NCI-H2107 (cell line): Measurements from ENCODE around the gene GABPB1.

Experiments
- DNase-seq: peaks from one replicate; lab custom pipeline; 2025; lab: John Stamatoyannopoulos, UW

GABPB1 gene

GRCh38 chr15:50344006-50344464, 11.0 kb downstream of the GABPB1 start:
- DNase-seq = no peak

DNA sequence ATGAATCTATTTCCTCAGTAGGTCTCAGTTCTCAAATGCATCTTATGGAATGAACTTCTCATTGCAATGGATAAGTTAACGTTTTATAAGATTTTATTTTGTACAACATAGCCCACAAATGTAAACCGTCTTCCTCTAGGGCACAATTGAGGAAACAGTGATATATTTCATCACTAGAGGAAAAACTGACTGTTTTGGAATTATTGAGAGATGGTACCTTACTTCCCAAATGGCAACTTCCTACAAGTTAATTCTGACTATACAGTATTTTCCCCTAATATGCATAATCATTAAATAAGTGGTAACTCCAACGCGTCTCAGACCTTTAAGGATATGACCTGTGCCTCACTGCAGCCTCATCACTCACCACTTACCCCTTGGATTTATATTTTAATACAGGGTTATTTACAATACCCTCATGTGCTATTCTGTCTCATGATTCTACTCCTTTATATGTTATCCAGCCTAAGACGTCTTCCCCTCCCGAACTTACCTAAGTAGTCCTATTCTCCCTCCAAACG, 13.3 kb downstream of the GABPB1 start:
- no peak for DNase-seq

DNA sequence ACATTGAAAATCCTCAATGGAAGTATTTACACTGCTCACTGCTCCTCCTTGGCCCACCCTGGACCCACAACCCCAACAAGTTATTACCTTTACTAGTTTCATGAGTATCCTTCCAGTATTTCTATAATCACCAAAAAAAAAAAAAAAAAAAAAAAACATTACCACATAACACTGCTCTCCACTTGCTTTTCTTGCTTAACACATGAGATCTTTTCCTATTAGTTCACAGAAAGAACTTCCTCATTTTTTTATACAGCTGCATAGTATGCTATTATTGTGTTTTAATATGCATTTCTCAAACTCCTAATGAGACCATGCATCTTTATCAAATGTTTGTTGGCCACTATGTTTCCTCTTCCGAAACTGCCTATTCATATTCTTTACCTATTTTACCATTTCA, 14.6 kb downstream of the GABPB1 start:
- no peak for DNase-seq

GRCh38 chr15:50339717-50340116, 15.3 kb downstream of the GABPB1 start:
- no peak for DNase-seq

GRCh38 chr15:50335251-50335650, 19.7 kb downstream of the GABPB1 start:
- DNase-seq = no peak

DNA sequence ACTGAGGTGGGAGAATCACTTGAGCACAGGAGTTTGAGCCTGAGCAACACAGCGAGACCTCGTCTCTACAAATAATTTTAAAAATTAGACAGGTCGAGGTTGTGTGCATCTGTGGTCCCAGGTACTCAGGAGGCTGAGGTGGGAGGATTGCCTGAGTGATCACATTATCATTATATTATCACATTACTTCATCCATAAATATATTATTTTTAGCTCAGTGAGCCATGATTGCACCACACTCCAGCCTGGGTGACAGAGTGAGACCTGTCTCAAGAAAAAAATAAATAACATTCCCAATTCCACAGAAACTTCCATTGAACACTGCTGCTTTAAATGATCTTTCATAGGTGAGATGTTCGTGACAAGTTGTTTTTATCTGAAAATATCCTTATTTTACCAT, 21.8 kb downstream of the GABPB1 start:
- no peak for DNase-seq

DNA sequence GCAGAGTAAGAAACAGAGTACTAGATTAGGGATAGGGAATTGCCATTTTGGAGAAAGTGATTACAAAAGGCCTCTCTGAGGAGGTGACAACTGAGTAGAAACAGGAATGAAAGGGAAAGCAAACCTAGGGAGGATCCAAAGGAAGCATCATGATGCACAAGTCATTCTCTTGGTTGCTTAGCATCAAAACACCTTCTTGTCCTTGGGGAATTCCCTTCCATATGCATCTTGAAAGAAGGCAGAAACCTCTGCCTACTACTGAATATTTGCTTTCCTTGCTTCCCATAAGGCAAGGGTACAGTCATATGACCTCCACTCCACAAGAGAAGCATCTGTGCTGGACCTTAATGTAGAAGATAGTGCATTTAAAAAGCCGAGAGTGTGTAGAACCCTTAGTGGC, 24.1 kb downstream of the GABPB1 start:
- no peak for DNase-seq

GRCh38 chr15:50328116-50328515, 26.9 kb downstream of the GABPB1 start:
- DNase-seq = no peak

DNA sequence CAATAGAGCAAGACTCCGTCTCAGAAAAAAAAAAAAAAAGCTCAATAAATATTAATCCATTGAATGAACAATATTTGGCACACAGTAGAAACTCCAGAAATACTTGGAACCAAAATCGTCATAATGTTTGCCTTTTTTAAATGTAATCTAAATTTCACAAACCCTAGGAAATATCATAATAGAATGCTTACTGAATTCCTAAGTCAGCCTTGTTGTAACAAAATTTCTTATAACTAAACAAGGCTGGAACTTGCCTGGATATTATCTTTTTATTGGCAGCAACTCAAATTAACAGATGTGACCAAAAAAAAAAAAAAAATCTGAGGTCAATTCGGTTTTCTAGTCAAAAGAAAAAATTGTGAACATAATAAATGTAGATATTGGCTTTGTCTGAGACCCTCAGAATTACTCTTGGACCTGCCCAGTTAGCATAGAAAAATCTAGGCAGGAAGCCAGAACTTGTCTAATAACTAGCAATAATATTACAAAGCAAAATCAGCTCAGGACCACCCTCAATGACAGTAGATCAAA, 33.3 kb downstream of the GABPB1 start:
- DNase-seq = no peak

DNA sequence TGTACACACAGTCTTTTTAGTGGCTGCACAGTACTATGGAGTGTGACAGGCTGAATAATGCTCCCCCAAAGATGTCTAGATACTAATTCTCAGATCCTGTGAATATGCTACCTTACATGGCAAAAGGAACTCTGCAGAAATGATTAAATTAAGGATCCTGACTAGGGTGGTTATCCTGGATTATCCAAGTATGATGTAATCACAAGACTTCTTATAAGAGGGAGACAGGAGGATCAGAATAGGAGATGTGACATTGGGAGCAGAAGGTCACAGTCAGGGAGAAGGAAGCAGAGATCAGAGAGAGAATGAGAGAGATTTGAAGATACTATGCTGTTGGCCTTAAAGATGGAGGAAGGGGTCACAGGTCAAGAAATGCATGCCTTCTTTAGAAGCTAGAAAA, 34.5 kb downstream of the GABPB1 start:
- no peak for DNase-seq

DNA sequence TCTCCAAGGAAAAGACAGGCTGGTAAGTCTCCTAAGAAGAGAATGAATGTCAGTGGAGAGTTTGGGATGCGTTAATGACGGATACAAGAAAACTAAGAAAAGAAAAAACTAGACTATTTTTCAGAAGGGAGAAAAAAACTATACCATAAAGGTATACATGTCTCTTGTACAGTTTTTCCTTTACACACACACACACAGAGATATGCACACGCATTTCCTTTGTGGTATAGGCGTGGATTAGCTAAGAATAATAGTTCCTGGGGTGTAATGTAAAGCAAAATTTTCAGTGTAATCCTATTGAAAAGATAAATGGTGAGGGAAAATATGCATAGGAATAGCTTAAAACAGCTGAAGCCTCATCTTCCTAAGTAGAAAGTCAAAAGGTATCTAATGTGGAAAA, 36.3 kb downstream of the GABPB1 start:
- DNase-seq = no peak

GRCh38 chr15:50315814-50316630, 39.0 kb downstream of the GABPB1 start:
- DNase-seq = no peak

- DNase-seq = no peak
Measured at GRCh38 chr15:50312636-50313035, 42.4 kb downstream of the GABPB1 start.

DNA sequence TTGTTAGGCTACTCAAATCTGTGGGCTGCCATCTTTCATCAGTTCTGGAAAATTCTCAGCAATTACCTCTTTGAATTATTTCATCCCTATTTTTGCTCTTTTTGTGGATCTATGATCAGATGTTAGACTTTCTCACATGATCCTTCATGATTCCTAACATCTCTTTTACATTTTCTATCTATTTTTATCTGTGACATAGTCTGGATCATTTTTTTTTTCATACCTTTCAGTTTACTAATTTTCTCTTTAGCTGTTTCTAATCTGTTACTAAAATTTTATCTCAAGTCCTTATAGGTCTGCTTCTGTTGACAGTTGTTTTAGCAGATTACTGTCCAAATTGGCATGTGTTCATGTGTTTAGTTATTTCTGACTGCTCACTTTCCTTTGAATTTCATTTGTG, 47.2 kb downstream of the GABPB1 start:
- DNase-seq = no peak

DNA sequence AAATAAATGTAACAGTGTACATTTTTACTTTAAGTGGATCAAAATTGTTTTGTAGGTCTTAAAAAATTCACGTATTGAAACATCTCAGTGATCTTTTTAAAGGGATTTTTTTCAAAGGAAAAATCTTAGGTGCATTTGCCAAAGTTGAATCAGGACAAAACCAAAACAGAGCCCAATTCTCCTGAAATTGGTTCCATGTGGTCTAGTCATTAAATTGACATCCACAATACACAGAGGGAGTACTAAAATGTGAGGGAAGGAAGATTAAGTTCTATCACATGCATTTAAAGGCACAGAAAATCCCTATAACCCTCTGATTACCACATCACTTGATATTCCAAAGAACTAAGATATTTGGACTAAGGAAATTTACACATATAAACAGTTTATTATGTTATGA, 50.2 kb downstream of the GABPB1 start:
- DNase-seq = no peak

GRCh38 chr15:50302581-50302980, 52.4 kb downstream of the GABPB1 start:
- no peak for DNase-seq

DNA sequence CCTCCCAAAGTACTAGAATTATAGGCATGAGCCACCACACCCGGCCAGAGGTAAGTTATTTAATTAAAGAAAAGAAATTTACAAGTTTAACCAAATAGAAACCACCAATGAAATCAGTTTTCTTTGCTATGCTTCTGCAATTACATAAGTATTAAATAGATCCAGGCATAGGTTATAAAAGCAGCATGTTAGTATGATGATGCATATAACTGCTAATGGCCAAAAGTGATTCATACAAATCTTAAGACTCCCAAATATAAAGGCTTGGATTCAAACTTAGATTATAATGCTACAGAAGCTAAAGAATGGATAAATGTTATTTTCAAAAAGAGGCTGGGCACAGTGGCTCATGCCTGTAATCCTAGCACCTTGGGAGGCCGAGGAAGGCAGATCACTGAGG, 56.7 kb downstream of the GABPB1 start:
- DNase-seq = no peak

DNA sequence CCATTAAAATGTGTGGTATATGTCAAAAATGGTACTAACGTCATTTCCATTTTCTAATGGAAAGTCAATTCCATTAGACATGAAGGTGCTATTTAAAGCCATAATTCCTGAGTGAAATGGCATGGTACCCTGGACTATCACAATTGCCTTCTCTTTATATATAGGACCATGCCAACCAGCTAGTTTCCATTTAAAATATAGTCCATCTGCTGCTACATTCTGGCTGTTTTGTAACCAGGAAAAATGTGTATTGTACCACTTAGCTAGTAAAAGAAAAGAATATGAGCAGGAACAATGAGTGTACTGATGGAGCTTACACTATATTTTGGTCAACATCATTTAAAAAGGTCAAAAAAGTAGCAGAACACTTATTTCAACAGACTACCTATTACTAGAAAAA, 59.0 kb downstream of the GABPB1 start:
- DNase-seq = no peak

DNA sequence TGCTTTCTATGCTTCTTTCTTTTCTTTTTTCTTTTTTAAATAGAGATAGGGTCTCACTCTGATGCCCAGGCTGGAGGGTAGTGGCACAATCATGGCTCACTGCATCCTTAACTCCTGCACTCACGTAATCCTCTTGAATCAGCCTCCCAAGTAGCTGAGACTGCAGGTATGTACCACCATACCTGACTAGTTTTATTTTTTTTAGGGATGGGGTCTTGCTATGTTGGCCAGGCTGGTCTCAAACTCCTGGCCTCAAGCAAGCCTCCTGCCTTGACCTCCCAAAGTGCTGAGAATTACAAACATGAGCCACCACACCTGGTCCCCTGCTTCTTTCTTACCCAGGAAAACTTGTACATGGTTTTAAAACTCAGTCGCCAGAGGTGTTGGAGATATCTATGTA, 65.2 kb downstream of the GABPB1 start:
- no peak for DNase-seq

DNA sequence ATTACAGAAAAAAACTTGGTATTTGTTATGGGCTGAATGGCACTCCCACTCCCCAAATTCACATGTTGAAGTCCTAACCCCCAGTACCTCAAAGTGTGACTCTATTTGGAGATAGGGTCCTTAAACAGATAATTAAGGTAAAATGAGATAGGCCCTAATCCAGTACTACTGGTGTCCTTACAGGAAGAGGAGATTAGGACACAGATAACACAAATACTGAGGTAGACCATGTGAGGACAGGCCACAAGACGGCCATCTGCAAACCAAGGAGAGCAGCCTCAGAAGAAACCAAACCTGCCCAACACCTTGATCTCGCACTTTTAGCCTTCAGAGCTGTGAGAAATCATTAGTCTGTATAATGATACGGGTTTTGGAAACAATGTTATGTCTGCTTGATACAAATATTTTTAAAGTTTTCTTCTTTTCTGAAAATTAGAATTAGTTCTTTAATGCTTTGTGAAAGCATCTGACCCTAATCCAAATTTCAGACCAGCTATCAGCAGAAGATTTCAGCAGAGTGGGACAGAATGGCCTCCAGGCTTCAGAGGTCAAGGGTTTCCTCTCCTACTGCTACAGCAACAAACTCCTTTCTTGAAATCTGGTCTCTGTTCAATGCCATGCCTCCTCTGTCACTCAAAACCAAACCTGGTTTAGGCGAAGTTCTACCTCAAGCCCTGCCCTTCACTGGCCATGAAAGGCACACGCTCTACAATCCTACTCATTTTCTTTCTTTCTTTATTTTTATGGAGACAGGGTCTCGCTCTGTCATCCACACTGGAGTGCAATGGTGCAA, 67.5 kb downstream of the GABPB1 start:
- DNase-seq = no peak

DNA sequence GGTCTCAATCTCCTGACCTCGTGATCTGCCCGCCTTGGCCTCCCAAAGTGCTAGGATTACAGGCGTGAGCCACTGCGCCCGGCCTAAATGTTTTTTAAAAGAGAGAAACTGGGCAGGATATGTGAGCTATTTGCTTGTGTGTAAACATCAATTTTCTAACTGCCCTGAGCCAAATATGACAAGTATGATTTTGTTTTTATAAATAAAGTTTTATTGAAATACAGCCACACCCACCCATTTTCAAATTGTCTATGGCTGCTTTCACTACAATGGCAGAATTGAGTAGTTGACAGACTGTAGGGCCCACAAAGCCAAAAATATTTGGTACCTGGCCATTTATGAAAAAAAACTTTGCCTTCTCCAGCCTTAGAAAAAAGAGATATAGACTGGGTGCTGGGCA, 73.6 kb downstream of the GABPB1 start:
- no peak for DNase-seq

DNA sequence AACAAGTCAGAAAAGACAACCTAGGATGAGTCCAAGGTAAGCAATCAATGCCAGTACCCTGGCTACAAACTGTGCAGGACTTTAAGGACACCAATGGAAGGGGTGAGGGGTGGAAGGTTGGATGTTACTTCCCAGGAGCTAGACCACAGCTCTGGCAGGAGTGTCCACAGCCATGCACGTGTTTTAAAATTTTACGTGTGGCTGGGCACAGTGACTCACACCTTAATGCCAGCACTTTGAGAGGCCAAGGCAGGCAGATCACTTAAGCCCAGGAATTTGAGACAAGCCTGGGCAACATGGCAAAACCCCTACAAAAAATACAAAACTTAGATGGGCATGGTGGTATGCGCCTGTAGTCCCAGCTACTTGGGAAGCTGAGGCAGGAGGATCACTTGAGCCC, 74.7 kb downstream of the GABPB1 start:
- no peak for DNase-seq

DNA sequence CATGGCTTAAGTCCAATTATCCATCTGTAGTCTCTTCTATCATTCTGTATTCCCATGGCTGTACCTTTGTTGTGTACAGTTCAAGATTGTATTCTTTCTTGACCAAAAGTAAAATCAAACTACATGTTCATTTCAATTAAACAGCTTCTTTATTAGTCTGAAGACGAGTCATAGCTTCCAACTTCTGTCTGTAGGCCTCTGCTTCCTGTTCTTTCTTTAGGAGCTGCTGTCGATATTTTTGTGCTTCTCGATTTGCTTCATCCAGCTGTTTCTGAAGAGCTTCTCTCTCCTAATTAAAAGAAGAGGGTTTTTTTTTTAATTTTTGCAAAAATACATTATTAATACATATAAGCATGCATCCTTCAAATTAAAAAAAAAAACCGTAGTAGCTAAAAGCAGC, 76.5 kb downstream of the GABPB1 start:
- DNase-seq = no peak
